ENCODE results near the gene AKAP6.

Gene AKAP6

DNA sequence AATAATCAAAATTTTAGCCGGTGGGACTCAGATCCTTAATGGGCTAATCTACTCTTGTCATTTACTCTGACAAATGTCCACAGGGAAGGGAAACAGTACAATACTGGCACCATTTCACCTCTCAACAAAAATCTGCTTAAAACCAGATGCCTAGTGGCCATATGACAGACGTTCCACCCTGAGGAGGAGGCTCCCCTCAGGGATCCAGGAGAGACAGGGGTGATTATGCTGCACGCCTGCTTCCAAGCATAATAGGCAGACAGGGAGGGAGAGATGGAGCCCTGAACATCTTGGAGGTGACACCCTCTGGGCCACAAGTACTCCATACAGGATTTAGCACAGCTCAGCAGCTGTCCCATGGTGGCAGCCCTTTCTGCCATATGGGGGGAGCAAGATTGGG is 24.8 kb upstream of the AKAP6 start:
- Histone ChIP-seq H3K27me3 (ENCODE audit: insufficient read depth, low read length) (no peaks in the 10 kb centered on the region), H3K9me2 (ENCODE audit: low read depth, low read length) (no peaks in the 10 kb centered on the region), H3K27ac (ENCODE audit: low read depth, low read length, poor library complexity, severe bottlenecking) (no peak overlapping the region), H3K36me3 (ENCODE audit: insufficient read depth, low read length) (no peaks in the 10 kb centered on the region), H3F3A (ENCODE audit: insufficient read depth, low read length) (no peaks in the 10 kb centered on the region), H3K9ac (ENCODE audit: low read length) (no peak overlapping the region), H4K20me1 (ENCODE audit: insufficient read depth, low read length) (no peaks in the 10 kb centered on the region), H3K9me3 (ENCODE audit: low read length) (no peaks in the 10 kb centered on the region), H3K4me1 (ENCODE audit: insufficient read depth, low read length, severe bottlenecking) (no peaks in the 10 kb centered on the region), H2AFZ (ENCODE audit: low read length) (no peak overlapping the region), H3K79me2 (ENCODE audit: insufficient read depth, low read length) (no peaks in the 10 kb centered on the region), H3K4me3 (ENCODE audit: low read depth, low read length, poor library complexity, severe bottlenecking) (no peak overlapping the region), H3K4me2 (ENCODE audit: low read length) (no peak overlapping the region)
- TF ChIP-seq EZH2 (IDR thresholded peaks at IDR 0.05; ENCODE audit: borderline replicate concordance, low read length), result no peak
- TF ChIP-seq, protein P1, sequence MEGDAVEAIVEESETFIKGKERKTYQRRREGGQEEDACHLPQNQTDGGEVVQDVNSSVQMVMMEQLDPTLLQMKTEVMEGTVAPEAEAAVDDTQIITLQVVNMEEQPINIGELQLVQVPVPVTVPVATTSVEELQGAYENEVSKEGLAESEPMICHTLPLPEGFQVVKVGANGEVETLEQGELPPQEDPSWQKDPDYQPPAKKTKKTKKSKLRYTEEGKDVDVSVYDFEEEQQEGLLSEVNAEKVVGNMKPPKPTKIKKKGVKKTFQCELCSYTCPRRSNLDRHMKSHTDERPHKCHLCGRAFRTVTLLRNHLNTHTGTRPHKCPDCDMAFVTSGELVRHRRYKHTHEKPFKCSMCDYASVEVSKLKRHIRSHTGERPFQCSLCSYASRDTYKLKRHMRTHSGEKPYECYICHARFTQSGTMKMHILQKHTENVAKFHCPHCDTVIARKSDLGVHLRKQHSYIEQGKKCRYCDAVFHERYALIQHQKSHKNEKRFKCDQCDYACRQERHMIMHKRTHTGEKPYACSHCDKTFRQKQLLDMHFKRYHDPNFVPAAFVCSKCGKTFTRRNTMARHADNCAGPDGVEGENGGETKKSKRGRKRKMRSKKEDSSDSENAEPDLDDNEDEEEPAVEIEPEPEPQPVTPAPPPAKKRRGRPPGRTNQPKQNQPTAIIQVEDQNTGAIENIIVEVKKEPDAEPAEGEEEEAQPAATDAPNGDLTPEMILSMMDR (IDR thresholded peaks at IDR 0.05; ENCODE audit: low read length), result no peak

DNA sequence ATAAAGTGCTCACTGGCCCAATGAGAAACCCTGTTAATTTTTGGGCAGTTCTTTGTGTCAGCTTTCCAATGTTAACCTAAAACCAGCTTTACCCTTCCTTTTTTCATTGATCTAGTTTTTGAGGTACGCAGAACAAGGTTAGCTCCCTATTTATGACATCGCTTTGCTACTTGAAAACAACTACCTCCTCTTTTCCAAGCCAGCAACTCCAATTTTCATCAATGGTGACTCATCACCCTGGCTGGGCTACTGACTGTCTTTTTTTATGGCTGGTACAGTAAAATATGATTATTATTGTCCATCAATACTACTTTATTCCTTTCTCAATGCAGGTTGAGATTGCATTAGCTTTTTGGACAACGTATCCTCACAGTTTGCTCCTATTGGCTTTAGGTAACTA is 22.5 kb upstream of the AKAP6 start:
- no peak overlapping the region for H2AFZ ChIP-seq (ENCODE audit: low read length)
- H4K20me1 ChIP-seq (ENCODE audit: insufficient read depth, low read length), result no peaks in the 10 kb centered on the region
- no peaks in the 10 kb centered on the region for H3K9me3 ChIP-seq (ENCODE audit: low read length)
- H3K4me3 ChIP-seq (ENCODE audit: low read depth, low read length, poor library complexity, severe bottlenecking), result no peak overlapping the region
- no peaks in the 10 kb centered on the region for H3K79me2 ChIP-seq (ENCODE audit: insufficient read depth, low read length)
- H3K4me1 ChIP-seq (ENCODE audit: insufficient read depth, low read length, severe bottlenecking), result no peaks in the 10 kb centered on the region
- no peaks in the 10 kb centered on the region for H3K9me2 ChIP-seq (ENCODE audit: low read depth, low read length)
- no peaks in the 10 kb centered on the region for H3F3A ChIP-seq (ENCODE audit: insufficient read depth, low read length)
- no peak overlapping the region for H3K27ac ChIP-seq (ENCODE audit: low read depth, low read length, poor library complexity, severe bottlenecking)
- H3K27me3 ChIP-seq (ENCODE audit: insufficient read depth, low read length), result no peaks in the 10 kb centered on the region
- TF ChIP-seq EZH2 (IDR thresholded peaks at IDR 0.05; ENCODE audit: borderline replicate concordance, low read length), result no peak
- TF ChIP-seq, protein P1 (IDR thresholded peaks at IDR 0.05; ENCODE audit: low read length), result no peak
- no peaks in the 10 kb centered on the region for H3K36me3 ChIP-seq (ENCODE audit: insufficient read depth, low read length)
- H3K9ac ChIP-seq (ENCODE audit: low read length), result no peak overlapping the region
- no peak overlapping the region for H3K4me2 ChIP-seq (ENCODE audit: low read length)

DNA sequence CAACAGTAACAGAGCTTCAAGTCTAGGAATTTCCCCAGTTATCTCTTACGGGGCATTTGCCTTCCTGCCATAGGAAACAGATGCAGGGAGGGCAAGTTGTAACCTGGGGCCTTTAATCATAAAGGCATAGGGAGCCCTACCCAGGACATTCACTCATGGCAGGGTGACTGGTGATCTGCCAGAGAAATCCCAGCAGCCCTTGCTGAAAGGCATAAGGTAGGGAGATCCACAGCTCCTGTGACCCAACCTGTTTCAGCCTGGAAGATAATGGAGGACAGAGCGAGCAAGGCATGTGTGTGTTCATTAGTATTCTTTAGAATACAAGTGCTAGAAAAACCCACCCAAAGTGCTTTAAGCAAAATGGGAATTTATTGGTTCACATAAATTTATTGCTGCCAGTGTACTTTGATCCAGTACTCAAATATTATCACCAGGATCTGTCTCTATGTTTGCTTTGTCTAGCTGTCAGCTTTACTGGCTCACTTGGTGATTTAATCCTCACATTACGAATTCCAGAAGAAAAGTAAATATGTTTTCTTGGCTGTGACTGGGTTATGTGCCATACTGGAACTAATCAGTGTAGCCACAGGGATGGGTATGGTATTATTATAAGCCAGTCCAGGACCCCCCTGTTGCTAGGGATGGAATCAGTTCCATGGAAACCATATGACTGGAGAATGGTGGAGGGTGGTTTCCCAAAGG is 21.1 kb upstream of the AKAP6 start:
- no peaks in the 10 kb centered on the region for H3K9me2 ChIP-seq (ENCODE audit: low read depth, low read length)
- no peaks in the 10 kb centered on the region for H3F3A ChIP-seq (ENCODE audit: insufficient read depth, low read length)
- no peaks in the 10 kb centered on the region for H4K20me1 ChIP-seq (ENCODE audit: insufficient read depth, low read length)
- TF ChIP-seq EZH2 (IDR thresholded peaks at IDR 0.05; ENCODE audit: borderline replicate concordance, low read length), result no peak
- TF ChIP-seq, protein P1 (IDR thresholded peaks at IDR 0.05; ENCODE audit: low read length), result no peak
- H3K9ac ChIP-seq (ENCODE audit: low read length), result no peak overlapping the region
- no peak overlapping the region for H3K27ac ChIP-seq (ENCODE audit: low read depth, low read length, poor library complexity, severe bottlenecking)
- no peaks in the 10 kb centered on the region for H3K27me3 ChIP-seq (ENCODE audit: insufficient read depth, low read length)
- H3K4me1 ChIP-seq (ENCODE audit: insufficient read depth, low read length, severe bottlenecking), result no peaks in the 10 kb centered on the region
- no peak overlapping the region for H2AFZ ChIP-seq (ENCODE audit: low read length)
- no peaks in the 10 kb centered on the region for H3K36me3 ChIP-seq (ENCODE audit: insufficient read depth, low read length)
- H3K4me2 ChIP-seq (ENCODE audit: low read length), result no peak overlapping the region
- H3K79me2 ChIP-seq (ENCODE audit: insufficient read depth, low read length), result no peaks in the 10 kb centered on the region
- H3K9me3 ChIP-seq (ENCODE audit: low read length), result no peaks in the 10 kb centered on the region
- no peak overlapping the region for H3K4me3 ChIP-seq (ENCODE audit: low read depth, low read length, poor library complexity, severe bottlenecking)
